Endodermal cell (in vitro differentiated cells): ENCODE measurements around the gene PLPPR2. TPM values are rescaled to one million over a fixed set of nuclear protein-coding genes. Genes with fewer than 3 reads are reported as not detected.

Experiments
- DNase-seq: peaks from one replicate; pipeline ENCODE4 v3.0.0-alpha.2; 2017
- H3K27ac ChIP-seq: 2 replicates; pipeline ENCODE4 v1.5.1; 2013; ENCODE audit warnings: mild to moderate bottlenecking, low read depth, low read length, moderate library complexity
- H3K27me3 ChIP-seq: 2 replicates; pipeline ENCODE4 v1.6.1; 2013; ENCODE audit warnings: mild to moderate bottlenecking, low read length, moderate library complexity; ENCODE audit not compliant: insufficient read depth, control insufficient read depth, poor library complexity, severe bottlenecking
- H3K36me3 ChIP-seq: 2 replicates; pipeline ENCODE4 v1.7.0; 2013; ENCODE audit warnings: mild to moderate bottlenecking, low read length, moderate library complexity; ENCODE audit not compliant: control insufficient read depth, insufficient read depth
- H3K4me1 ChIP-seq: one replicate; pipeline ENCODE4 v1.7.0; 2013; ENCODE audit warnings: low read length; ENCODE audit not compliant: control insufficient read depth, insufficient read depth
- H3K4me3 ChIP-seq: 2 replicates; pipeline ENCODE4 v1.5.1; 2013; ENCODE audit warnings: mild to moderate bottlenecking, low read length, moderate library complexity
- H3K9ac ChIP-seq: 2 replicates; pipeline ENCODE4 v1.6.1; 2013; ENCODE audit warnings: mild to moderate bottlenecking, low read length, moderate library complexity; ENCODE audit not compliant: poor library complexity, severe bottlenecking; ENCODE audit errors: extremely low read depth
- H3K9me3 ChIP-seq: 2 replicates; pipeline ENCODE4 v1.6.1; 2013; ENCODE audit warnings: mild to moderate bottlenecking, low read length, moderate library complexity; ENCODE audit not compliant: control insufficient read depth
- H3K27ac Mint-ChIP-seq: 2 replicates; pipeline ENCODE4 v1.8.0; 2020; ENCODE audit warnings: mixed read lengths
- H3K27me3 Mint-ChIP-seq: 2 replicates; pipeline ENCODE4 v1.8.0; 2021; ENCODE audit warnings: mild to moderate bottlenecking, mixed read lengths; ENCODE audit not compliant: insufficient read depth
- H3K36me3 Mint-ChIP-seq: 2 replicates; pipeline ENCODE4 v1.8.0; 2020; ENCODE audit warnings: low read depth, mixed read lengths
- H3K4me1 Mint-ChIP-seq: 2 replicates; pipeline ENCODE4 v1.8.0; 2020; ENCODE audit warnings: mixed read lengths
- H3K4me3 Mint-ChIP-seq: 2 replicates; pipeline ENCODE4 v1.8.0; 2020; ENCODE audit warnings: mild to moderate bottlenecking, moderate library complexity, mixed read lengths
- H3K9me3 Mint-ChIP-seq: 2 replicates; pipeline ENCODE4 v1.8.0; 2020; ENCODE audit warnings: mild to moderate bottlenecking, mixed read lengths
- WGBS, 2 experiments: methylation state at CpG; one replicate each; pipeline versions ENCODE4 v1.1.5 to v1.1.7; 2013; ENCODE audit warnings: missing lambda C conversion rate in 2 of 2, mixed read lengths in 1 of 2; ENCODE audit not compliant: insufficient coverage in 1 of 2, insufficient read length in 1 of 2; 5-methylcytosine and 5-hydroxymethylcytosine counted together
- total RNA-seq, 2 donors: library from RNA; stranded (reverse); fragmentation: NEBNext Ultra II Directional in 1 of 2; extraction: Animal tissue kit (Norgen Biotek cat#: 25700) in 1 of 2; gene quantifications; 2 replicates in 1 of 2; 3 replicates in 1 of 2; pipeline ENCODE4 v1.2.1, GENCODE V29; 2021
- TF ChIP-seq, protein P1 (sequence below): fragments of 200-600 bp; sonication (generic); conservative IDR thresholded peaks from 2 replicates; pipeline ENCODE4 v1.5.0; 2021; ENCODE audit warnings: antibody characterized with exemption, mild to moderate bottlenecking

PLPPR2 gene
- total RNA-seq, 2 donors from 2014 or later = 3.1 to 6.8 TPM

DNA sequence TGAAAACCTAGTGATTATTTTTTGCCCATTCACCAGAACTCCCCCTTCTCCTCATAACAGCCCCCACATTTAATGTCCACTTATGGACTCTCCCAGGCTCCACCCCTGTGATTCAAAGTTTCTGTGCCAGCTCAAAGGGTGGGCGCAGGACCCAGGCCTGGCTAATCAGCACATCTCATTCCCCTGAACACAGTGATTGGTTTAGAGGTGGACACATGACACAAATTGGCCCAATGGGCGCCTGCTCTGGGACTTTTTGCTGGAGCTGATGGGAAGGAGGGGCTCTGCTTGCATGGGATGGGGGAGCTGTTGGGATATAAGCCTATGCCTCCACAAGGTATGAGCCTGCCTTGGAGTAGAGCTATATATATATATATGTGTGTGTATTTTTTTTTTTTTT lies 35.1 kb downstream of the PLPPR2 start:
- Histone ChIP-seq H3K9me3 (no peaks in the 10 kb centered on the region), H3K27me3 (no peaks in the 10 kb centered on the region), H3K4me3 (no peak overlapping the region), H3K4me1 (no peaks in the 10 kb centered on the region), H3K36me3 (no peaks in the 10 kb centered on the region), H3K27ac (no peak overlapping the region), H3K9ac (no peak overlapping the region)
- peaks cover 15% of the 10 kb centered on the region for H3K36me3 Mint-ChIP-seq
- DNase-seq = no peak
- H3K4me1 Mint-ChIP-seq = peaks cover 4% of the 10 kb centered on the region
- H3K27me3 Mint-ChIP-seq = no peaks in the 10 kb centered on the region
- WGBS, 2 experiments = 95% methylated on average over 2 of the region's 2 CpGs; no CpG with 5 or more reads in 1 of the 2 experiments
- H3K4me3 Mint-ChIP-seq = no peak overlapping the region
- H3K9me3 Mint-ChIP-seq = peaks cover 4% of the 10 kb centered on the region
- TF ChIP-seq, protein P1, sequence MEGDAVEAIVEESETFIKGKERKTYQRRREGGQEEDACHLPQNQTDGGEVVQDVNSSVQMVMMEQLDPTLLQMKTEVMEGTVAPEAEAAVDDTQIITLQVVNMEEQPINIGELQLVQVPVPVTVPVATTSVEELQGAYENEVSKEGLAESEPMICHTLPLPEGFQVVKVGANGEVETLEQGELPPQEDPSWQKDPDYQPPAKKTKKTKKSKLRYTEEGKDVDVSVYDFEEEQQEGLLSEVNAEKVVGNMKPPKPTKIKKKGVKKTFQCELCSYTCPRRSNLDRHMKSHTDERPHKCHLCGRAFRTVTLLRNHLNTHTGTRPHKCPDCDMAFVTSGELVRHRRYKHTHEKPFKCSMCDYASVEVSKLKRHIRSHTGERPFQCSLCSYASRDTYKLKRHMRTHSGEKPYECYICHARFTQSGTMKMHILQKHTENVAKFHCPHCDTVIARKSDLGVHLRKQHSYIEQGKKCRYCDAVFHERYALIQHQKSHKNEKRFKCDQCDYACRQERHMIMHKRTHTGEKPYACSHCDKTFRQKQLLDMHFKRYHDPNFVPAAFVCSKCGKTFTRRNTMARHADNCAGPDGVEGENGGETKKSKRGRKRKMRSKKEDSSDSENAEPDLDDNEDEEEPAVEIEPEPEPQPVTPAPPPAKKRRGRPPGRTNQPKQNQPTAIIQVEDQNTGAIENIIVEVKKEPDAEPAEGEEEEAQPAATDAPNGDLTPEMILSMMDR = no peak
- no peak overlapping the region for H3K27ac Mint-ChIP-seq

DNA sequence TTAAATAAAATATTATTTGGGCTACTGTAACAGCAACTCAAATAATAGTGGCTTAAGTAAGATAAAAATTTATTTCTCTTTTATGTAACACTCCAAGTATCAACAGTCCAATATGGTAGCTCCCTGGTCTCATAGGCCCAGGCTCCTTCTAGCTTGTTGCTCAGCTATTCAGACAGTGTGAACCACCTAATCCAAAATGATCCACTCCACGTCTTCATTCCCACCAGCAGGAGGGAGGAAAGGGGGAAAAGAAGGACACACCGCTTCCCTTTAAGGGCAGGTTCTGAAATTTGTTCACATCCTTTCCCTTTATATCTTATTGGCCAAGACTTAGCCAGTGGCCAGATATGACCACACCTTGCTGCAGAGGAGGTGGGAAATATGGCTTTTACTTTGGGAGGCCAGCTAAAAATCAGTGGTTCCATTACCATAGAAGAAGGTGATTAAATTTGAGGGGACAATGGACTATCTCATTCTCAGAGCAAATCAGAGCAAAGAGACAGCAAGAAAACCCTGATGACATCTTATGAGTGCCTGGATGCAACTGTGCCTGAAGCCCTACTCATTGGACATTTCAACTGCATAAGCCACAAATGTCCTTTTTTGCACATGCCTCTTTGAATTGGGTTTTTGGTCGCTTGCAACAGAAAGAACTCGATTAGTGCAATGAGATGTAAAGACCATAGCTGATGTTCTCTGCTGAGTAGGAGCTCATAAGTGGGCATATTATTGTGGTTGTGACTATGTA lies 35.9 kb downstream of the PLPPR2 start:
- WGBS, 2 experiments = 81 to 88% methylated on average over 3 to 4 of the region's 4 CpGs
- H3K27me3 ChIP-seq = no peaks in the 10 kb centered on the region
- H3K36me3 ChIP-seq = no peaks in the 10 kb centered on the region
- no peaks in the 10 kb centered on the region for H3K4me1 ChIP-seq
- Mint-ChIP-seq H3K4me3 (no peak overlapping the region), H3K36me3 (peaks cover 16% of the 10 kb centered on the region), H3K27ac (no peak overlapping the region), H3K9me3 (peaks cover 4% of the 10 kb centered on the region), H3K4me1 (peaks cover 4% of the 10 kb centered on the region), H3K27me3 (no peaks in the 10 kb centered on the region)
- H3K9me3 ChIP-seq = no peaks in the 10 kb centered on the region
- H3K9ac ChIP-seq = no peak overlapping the region
- no peak overlapping the region for H3K4me3 ChIP-seq
- H3K27ac ChIP-seq = no peak overlapping the region
- DNase-seq = peak; percentile 47
- TF ChIP-seq, protein P1 = no peak

DNA sequence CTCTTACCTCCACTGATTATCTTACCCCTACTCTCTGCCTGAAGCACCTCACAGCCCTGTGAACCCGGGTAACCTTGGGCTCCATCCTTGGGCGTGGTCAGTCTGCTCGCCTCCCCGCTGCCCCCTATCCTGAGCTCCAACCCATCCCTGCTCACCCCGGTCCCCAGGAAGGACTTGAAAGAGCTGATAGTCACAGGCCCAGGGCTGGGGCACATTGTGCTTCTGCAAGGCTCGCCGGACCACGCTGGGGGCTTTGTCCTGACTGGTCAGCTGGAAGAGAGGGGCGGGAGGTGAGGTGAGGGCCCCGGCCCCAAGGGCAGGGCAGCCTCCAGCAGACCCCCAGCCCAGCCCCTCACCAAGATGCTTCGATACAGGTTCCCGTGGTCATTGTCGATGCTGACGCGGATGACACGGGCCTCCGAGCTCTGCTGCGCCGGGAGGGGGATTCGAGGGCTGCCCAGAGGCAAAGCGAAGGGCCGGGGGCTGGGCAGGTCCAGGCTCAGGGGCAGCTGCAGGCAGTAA lies 41.9 kb downstream of the PLPPR2 start:
- Histone ChIP-seq H3K4me1 (no peaks in the 10 kb centered on the region), H3K9me3 (no peaks in the 10 kb centered on the region), H3K27ac (no peak overlapping the region), H3K27me3 (no peaks in the 10 kb centered on the region), H3K9ac (no peak overlapping the region), H3K4me3 (no peak overlapping the region), H3K36me3 (peaks cover under 1% of the 10 kb centered on the region)
- 87 to 93% methylated on average over 10 to 20 of the region's 22 CpGs for WGBS, 2 experiments
- no peak for DNase-seq
- Mint-ChIP-seq H3K9me3 (no peaks in the 10 kb centered on the region), H3K4me3 (no peak overlapping the region), H3K27ac (no peak overlapping the region), H3K27me3 (no peaks in the 10 kb centered on the region), H3K4me1 (peaks cover 4% of the 10 kb centered on the region), H3K36me3 (peaks cover 48% of the 10 kb centered on the region)
- TF ChIP-seq, protein P1 = no peak
